ENCODE results near the gene TMEM116.
"Not testable (repeated sequence)": the region's sequence is repeated elsewhere in the genome, so short reads cannot be mapped to it uniquely, and the experiment has no call there.

TMEM116 gene

DNA sequence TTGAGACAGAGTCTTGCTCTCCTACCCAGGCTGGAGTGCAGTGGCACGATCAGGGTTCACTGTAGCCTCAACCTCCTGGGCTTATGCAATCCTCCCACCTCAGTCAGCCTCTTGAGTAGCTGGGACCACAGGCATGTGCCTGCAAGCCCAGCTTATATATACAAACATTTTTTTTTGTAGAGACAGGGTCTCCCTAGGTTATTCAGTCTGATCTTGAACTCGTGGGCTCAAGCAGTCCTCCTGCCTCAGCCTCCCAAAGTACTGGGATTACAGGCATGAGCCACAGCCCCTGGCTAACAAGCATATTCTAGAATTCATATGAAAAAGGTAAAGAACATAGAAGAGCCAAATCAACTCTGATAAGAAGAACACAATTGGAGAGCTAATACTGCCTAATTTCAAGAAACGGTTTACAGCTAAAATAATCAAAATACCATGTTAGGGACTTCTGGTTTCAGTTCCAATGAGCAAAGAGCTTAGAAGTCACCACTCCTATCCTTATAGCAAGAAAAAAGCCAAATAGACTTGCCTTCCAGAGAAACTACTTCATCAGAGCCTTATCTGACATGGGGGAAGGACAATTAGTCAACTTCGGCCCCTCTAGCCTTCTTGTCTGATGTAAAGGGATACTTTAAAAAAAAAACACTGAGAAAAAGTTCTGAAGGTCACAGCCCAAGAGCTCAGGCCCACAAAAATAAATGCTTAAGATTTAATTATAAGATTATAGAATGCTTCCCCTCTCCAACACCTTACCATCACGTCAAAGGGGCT is 37.6 kb downstream of the TMEM116 start:
- no peak for DNase-seq (ENCODE audit: low spot score)

DNA sequence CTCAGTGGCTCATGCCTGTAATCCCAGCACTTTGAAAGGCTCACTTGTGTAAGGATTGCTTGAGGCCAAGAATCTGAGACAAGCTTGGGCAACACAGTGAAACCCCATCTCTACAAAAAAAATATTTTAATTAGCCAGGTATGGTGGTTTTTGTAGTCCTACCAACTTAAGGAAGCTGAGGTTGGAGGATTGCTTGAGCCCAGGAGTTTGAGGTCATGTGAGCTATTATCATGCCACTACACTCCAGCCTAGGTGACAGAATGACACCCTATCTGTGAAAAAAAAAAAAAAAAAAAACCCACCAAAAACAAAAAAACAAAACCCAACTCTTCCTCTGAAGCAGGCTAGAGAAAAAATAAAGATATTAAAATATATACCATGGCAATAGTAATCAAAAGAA is 41.2 kb downstream of the TMEM116 start:
- no peak for DNase-seq (ENCODE audit: low spot score)
- TF ChIP-seq, protein P1, sequence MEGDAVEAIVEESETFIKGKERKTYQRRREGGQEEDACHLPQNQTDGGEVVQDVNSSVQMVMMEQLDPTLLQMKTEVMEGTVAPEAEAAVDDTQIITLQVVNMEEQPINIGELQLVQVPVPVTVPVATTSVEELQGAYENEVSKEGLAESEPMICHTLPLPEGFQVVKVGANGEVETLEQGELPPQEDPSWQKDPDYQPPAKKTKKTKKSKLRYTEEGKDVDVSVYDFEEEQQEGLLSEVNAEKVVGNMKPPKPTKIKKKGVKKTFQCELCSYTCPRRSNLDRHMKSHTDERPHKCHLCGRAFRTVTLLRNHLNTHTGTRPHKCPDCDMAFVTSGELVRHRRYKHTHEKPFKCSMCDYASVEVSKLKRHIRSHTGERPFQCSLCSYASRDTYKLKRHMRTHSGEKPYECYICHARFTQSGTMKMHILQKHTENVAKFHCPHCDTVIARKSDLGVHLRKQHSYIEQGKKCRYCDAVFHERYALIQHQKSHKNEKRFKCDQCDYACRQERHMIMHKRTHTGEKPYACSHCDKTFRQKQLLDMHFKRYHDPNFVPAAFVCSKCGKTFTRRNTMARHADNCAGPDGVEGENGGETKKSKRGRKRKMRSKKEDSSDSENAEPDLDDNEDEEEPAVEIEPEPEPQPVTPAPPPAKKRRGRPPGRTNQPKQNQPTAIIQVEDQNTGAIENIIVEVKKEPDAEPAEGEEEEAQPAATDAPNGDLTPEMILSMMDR (IDR thresholded peaks at IDR 0.05; ENCODE audit: extremely low read depth, missing control alignments): no peak

More for the DNA sequence above, 37.6 kb downstream of the TMEM116 start:
- TF ChIP-seq, protein P1 (IDR thresholded peaks at IDR 0.05; ENCODE audit: extremely low read depth, missing control alignments): no peak

DNA sequence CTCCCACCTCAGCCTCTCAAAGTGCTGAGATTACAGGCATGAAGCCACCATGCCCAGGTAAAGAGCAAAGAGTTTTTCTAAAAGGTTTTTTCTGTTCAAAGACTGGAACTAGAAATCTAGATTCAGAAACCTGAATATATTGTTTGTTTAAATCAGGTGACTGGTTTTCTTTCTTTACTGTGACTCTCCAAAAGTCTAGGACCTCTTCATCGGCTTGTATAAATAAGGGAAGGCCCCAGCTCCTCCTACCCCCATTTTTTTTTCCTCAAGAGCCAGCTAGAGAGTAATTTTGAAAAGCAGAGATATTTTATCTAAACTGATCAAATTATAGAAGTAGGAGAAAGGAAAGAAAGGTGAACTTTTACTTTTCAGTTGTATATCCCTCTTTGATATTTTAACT is 48.0 kb downstream of the TMEM116 start:
- no peak for DNase-seq (ENCODE audit: low spot score)
- TF ChIP-seq, protein P1 (IDR thresholded peaks at IDR 0.05; ENCODE audit: extremely low read depth, missing control alignments): no peak

DNA sequence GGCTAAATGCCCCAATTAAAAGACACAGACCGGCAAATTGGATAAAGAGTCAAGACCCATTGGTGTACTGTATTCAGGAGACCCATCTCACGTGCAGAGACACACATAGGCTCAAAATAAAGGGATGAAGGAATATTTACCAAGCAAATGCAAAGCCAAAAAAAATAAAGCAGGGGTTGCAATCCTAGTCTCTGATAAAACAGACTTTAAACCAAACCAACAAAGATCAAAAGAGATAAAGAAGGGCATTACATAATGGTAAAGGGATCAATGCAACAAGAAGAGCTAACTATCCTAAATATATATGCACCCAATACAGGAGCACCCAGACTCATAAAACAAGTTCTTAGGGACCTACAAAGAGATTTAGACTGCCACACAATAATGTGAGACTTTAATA is 53.4 kb downstream of the TMEM116 start:
- not testable (repeated sequence) for DNase-seq (ENCODE audit: low spot score)

DNA sequence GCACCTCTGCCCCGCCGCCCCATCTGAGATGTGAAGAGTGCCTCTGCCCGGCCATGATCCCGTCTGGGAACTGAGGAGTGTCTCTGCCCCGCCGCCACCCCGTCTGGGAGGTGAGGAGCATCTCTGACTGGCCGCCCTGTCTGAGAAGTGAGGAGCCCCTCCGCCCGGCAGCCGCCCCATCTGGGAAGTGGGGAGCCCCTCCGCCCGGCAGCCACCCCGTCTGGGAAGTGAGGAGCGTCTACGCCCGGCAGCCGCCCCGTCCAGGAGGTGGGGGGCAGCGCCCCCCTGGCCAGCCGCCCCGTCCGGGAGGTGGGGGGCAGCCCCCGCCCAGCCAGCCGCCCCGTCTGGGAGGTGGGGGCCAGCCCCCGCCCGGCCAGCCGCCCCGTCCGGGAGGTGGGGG is 55.7 kb downstream of the TMEM116 start:
- DNase-seq (ENCODE audit: low spot score): not testable (repeated sequence)

DNA sequence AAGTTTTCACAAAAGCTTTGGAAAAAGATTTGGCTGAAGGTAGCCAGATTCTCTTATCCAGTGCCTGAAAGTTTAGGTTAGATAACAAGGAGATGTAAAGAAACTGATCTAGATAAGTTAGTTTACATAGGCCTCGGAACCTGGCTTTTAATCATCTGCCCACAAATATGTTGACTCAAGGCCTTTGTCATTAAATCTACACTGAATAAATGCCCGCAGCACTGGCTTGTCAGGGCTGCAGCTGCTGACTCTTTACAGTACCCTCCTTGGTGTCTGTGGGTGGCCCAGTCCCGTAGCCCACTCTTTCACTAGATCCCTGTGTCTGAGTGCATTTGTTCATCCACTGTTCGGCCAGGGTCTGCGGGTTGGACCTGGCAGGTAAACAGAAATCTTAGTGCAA is 58.0 kb downstream of the TMEM116 start:
- TF ChIP-seq, protein P1 (IDR thresholded peaks at IDR 0.05; ENCODE audit: extremely low read depth, missing control alignments): no peak
- DNase-seq (ENCODE audit: low spot score): no peak

DNA sequence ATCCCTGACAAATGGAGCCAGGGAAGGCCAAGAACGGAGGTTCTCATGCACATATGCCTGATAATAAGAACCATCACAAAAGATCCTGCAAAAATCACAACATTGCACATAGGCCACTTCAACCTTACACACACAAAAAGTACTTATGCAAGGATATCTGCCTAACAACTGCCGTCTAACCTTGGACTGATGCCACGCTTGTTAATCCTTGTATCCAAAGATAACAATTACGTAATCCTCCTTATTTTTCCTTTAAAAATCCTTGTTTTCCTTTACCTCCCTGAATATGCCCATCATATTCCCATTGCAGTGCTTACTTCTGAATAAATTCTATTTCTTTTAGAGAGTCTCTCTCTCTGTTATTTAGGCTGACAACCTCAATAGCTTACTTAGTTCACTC is 59.5 kb downstream of the TMEM116 start:
- TF ChIP-seq, protein P1 (IDR thresholded peaks at IDR 0.05; ENCODE audit: extremely low read depth, missing control alignments): no peak
- no peak for DNase-seq (ENCODE audit: low spot score)

DNA sequence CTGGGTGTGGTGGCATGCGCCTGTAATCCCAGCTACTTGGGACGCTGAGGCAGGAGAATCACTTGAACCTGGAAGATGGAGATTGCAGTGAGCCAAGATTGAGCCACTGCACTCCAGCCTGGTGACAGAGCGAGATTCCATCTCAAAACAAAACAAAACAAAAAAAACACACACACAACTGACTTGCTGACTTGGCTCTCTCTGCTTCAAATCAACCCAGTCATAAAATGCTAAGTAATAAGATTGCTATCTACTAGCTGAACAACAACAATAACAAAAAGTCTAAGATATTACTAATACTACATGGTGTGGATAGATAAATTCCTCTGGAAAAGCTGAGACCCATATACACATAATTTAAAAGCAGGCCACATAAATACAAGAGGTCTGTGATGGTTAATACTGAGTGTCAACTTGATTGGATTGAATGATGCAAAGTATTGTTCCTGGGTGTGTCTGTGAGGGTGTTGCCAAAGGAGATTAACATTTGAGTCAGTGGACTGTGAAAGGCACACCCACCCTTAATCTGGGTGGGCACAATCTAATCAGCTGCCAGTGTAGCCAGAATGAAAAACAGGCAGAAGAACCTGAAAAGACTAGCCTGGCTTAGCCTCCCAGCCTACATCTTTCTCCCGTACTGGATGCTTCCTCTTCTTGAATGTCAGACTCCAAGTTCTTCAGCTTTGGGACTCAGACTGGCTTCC is 60.7 kb downstream of the TMEM116 start:
- not testable (repeated sequence) for DNase-seq (ENCODE audit: low spot score)

DNA sequence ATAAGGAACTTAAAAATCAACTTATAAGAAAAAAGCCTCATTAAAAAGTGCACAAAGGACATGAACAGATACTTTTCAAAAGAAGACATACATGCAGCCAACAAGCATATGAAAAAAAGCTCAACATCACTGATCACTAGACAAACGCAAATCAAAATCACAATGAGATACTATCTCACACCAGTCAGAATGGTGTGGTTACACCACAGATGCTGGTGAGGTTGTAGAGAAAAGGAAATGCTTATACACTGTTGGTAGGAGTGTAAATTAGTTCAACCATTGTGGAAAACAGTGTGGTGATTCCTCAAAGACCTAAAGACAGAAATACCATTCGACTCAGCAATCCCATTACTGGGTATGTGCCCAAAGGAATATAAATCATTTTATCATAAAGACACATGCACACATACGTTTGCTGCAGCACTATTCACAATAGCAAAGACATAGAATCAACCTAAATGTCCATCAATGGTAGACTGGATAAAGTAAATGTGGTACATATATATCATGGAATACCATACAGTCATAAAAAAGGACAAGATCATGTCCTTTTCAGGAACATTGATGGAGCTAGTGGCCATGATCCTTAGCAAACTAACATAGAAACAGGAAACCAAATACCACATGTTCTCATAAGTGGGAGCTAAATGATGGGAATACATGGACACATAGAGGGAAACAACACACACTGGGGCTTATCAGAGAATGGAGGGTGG is 61.8 kb downstream of the TMEM116 start:
- not testable (repeated sequence) for DNase-seq (ENCODE audit: low spot score)

All from GM20000 (cell line).